HAP-1 (cell line): ENCODE data around the gene MYCN.
"Not testable (repeated sequence)": the region's sequence is repeated elsewhere in the genome, so short reads cannot be mapped to it uniquely, and the experiment has no call there.

Experiments
- DNase-seq, 2 experiments: peaks; one replicate each; pipeline ENCODE4 v3.0.0-alpha.2; 2016 to 2020; ENCODE audit warnings: low spot score in 2 of 2
- H3K27me3 ChIP-seq: fragments of 250-450 bp; sonication (Bioruptor Pico); 2 replicates; pipeline ENCODE4 v1.5.1; 2020; ENCODE audit warnings: low read depth, mild to moderate bottlenecking, moderate library complexity
- H3K36me3 ChIP-seq: fragments of 250-450 bp; sonication (Bioruptor Pico); replicated peaks from 2 replicates; pipeline ENCODE4 v1.5.1; 2020; ENCODE audit warnings: mild to moderate bottlenecking
- H3K4me1 ChIP-seq: fragments of 250-450 bp; sonication (Bioruptor Pico); 2 replicates; pipeline ENCODE4 v1.5.1; 2020; ENCODE audit warnings: mild to moderate bottlenecking
- H3K4me3 ChIP-seq: fragments of 250-450 bp; sonication (Bioruptor Pico); 2 replicates; pipeline ENCODE4 v1.5.1; 2020; ENCODE audit warnings: mild to moderate bottlenecking, moderate library complexity
- H3K9me3 ChIP-seq: fragments of 250-450 bp; sonication (Bioruptor Pico); 2 replicates; pipeline ENCODE4 v1.5.1; 2020; ENCODE audit warnings: mild to moderate bottlenecking, moderate library complexity
- in situ Hi-C: fragments of 300-500 bp; cut with MboI; formaldehyde crosslinking; loops from 3 replicates; pipeline ENCODE4 v1.14.3; 2020; ENCODE audit warnings: low sequenced_read_pairs, inconsistent platforms, mixed read lengths

The MYCN gene

GRCh38 chr2:15957881-15958713 is 17.7 kb downstream of the MYCN start:
- no peaks in the 10 kb centered on the region for H3K4me1 ChIP-seq
- no peaks in the 10 kb centered on the region for H3K36me3 ChIP-seq
- DNase-seq = no peak
- in situ Hi-C loops = no loop called here
- H3K27me3 ChIP-seq = no peaks in the 10 kb centered on the region
- no peak overlapping the region for H3K4me3 ChIP-seq
- no peaks in the 10 kb centered on the region; the same call in 1 of the 2 replicates for H3K9me3 ChIP-seq

GRCh38 chr2:15959331-15960153 is 19.2 kb downstream of the MYCN start:
- no peak for DNase-seq
- Histone ChIP-seq H3K36me3 (no peaks in the 10 kb centered on the region), H3K4me3 (no peak overlapping the region), H3K9me3 (no peaks in the 10 kb centered on the region; the same call in 1 of the 2 replicates), H3K27me3 (no peaks in the 10 kb centered on the region), H3K4me1 (no peaks in the 10 kb centered on the region)
- in situ Hi-C loops = no loop called here

DNA sequence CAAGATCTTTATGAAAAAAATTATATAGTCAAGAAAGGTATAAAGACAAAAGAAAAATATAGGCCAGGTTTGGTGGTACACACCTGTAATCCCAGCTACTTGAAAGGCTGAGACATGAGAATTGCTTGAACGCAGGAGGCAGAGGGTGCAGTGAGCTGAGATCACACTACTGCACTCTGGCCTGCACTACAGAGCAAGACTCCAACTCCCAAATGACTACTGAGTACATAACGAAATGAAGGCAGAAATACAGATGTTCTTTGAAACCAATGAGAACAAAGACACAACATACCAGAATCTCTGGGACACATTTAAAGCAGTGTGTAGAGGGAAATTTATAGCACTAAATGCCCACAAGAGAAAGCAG is 19.8 kb downstream of the MYCN start:
- DNase-seq, H3K4me3 ChIP-seq, H3K27me3 ChIP-seq, H3K36me3 ChIP-seq, H3K4me1 ChIP-seq, in situ Hi-C loops, H3K9me3 ChIP-seq: not testable (repeated sequence)

GRCh38 chr2:15963109-15963976 is 23.0 kb downstream of the MYCN start:
- H3K9me3 ChIP-seq, H3K4me3 ChIP-seq, DNase-seq, H3K36me3 ChIP-seq, in situ Hi-C loops, H3K27me3 ChIP-seq: not testable (repeated sequence)
- peaks cover 13% of the 10 kb centered on the region for H3K4me1 ChIP-seq

GRCh38 chr2:15963977-15964670 is 23.8 kb downstream of the MYCN start:
- Histone ChIP-seq H3K4me3 (no peak overlapping the region), H3K9me3 (no peaks in the 10 kb centered on the region; the same call in 1 of the 2 replicates), H3K27me3 (no peaks in the 10 kb centered on the region), H3K36me3 (no peaks in the 10 kb centered on the region), H3K4me1 (peaks cover 13% of the 10 kb centered on the region)
- no peak for DNase-seq
- in situ Hi-C loops = no loop called here

- Histone ChIP-seq H3K4me3 (no peak overlapping the region), H3K36me3 (no peaks in the 10 kb centered on the region), H3K4me1 (peaks cover 13% of the 10 kb centered on the region), H3K9me3 (no peaks in the 10 kb centered on the region; the same call in 1 of the 2 replicates), H3K27me3 (no peaks in the 10 kb centered on the region)
- DNase-seq = peak in 1 of 2 experiments; percentile 61
- in situ Hi-C loops = no loop called here
Measured at GRCh38 chr2:15964936-15965563, 24.7 kb downstream of the MYCN start.

- DNase-seq = peak; percentile 39 to 68
- Histone ChIP-seq H3K27me3 (no peaks in the 10 kb centered on the region), H3K4me3 (no peak overlapping the region), H3K9me3 (no peaks in the 10 kb centered on the region; the same call in 1 of the 2 replicates), H3K36me3 (no peaks in the 10 kb centered on the region), H3K4me1 (peaks cover 13% of the 10 kb centered on the region)
- in situ Hi-C loops = no loop called here
Measured at GRCh38 chr2:15965564-15966019, 25.2 kb downstream of the MYCN start.

GRCh38 chr2:15967415-15968279 is 27.3 kb downstream of the MYCN start:
- Histone ChIP-seq H3K9me3 (no peaks in the 10 kb centered on the region; the same call in 1 of the 2 replicates), H3K4me1 (peaks cover 13% of the 10 kb centered on the region), H3K27me3 (no peaks in the 10 kb centered on the region), H3K4me3 (no peak overlapping the region), H3K36me3 (no peaks in the 10 kb centered on the region)
- in situ Hi-C loops = no loop called here
- DNase-seq = no peak

DNA sequence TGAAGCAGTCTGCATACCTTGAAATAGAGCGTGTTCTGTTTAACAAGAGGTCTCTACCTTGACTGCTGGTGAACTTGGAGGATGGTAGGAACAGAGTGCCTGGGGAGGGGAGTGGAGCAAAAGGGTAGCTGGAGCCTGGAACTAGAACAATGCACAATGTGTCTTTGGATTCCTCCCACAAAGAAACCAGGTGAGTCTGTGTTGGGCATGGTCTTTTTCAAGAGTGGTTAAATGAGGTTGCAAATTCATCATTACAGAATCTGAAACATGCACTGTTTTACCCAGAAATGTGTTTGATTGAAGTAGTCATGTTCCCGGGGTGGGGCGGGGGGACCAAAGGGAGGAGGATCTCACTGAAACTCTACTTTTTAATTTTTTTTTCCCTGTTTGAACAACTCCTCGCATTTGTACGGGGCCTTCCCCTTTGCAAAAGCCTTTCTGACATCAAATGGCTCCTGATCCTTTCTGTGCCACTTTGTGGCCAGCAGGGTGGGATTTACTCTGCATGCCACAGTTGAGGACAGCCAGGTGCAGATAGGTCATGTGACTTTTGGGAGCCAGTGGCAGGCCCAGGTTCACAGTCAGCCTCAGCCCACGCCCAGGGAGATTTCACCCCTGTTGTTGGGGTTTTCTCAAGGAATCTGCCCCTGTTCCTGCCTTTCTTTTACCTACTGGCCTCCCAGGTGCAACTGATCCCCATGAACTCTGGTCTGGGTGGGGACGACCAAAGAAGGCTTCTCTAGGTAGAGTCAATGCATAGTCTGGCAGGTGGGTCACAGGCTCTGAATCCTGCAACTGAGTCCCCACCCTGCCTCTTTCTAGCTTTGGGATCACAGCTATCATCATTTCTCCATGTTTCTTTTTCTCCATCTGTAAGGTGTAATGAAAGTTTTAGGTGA is 28.2 kb downstream of the MYCN start:
- H3K27me3 ChIP-seq = no peaks in the 10 kb centered on the region
- H3K4me1 ChIP-seq = peaks cover 13% of the 10 kb centered on the region
- no peaks in the 10 kb centered on the region for H3K36me3 ChIP-seq
- no peaks in the 10 kb centered on the region for H3K9me3 ChIP-seq
- H3K4me3 ChIP-seq = no peak overlapping the region
- in situ Hi-C loops = no loop called here
- DNase-seq = no peak

- no peaks in the 10 kb centered on the region for H3K9me3 ChIP-seq
- H3K36me3 ChIP-seq = no peaks in the 10 kb centered on the region
- in situ Hi-C loops = no loop called here
- no peak for DNase-seq
- peaks cover 13% of the 10 kb centered on the region for H3K4me1 ChIP-seq
- no peaks in the 10 kb centered on the region for H3K27me3 ChIP-seq
- H3K4me3 ChIP-seq = no peak overlapping the region
Measured at GRCh38 chr2:15969214-15969613, 28.9 kb downstream of the MYCN start.

GRCh38 chr2:15970701-15971100 is 30.4 kb downstream of the MYCN start:
- H3K4me3 ChIP-seq = no peak overlapping the region
- no peaks in the 10 kb centered on the region for H3K27me3 ChIP-seq
- peaks cover 6% of the 10 kb centered on the region for H3K4me1 ChIP-seq
- no peaks in the 10 kb centered on the region for H3K9me3 ChIP-seq
- in situ Hi-C loops = no loop called here
- H3K36me3 ChIP-seq = no peaks in the 10 kb centered on the region
- no peak for DNase-seq
